ENCODE results near the gene TANGO2.

- TF ChIP-seq CTCF (conservative IDR thresholded peaks at IDR 0.05 in 1 of 2, IDR thresholded peaks at IDR 0.05 in 1 of 2; ENCODE audit: extremely low read depth in 1 of 2, insufficient read depth in 1 of 2, low read depth in 1 of 2, low read length in 2 of 2) (no peak), EZH2 (IDR thresholded peaks at IDR 0.05; ENCODE audit: borderline replicate concordance, low read length) (no peak)
Observed at GRCh38 chr22:19976671-19977070, 44.2 kb upstream of the TANGO2 start.

All from mammary epithelial cell (primary cell).